GM23248 (cell line): ENCODE measurements around the gene ERP27.

Experiments used
- EZH2 ChIP-seq: fragments of 200-600 bp; sonication (generic); IDR thresholded peaks from 2 replicates; pipeline ENCODE4 v1.6.1; 2018; ENCODE audit warnings: antibody characterized with exemption, mild to moderate bottlenecking; ENCODE audit not compliant: insufficient read depth, poor library complexity, severe bottlenecking
- EZH2phosphoT487 ChIP-seq: fragments of 200-600 bp; sonication (generic); IDR thresholded peaks from 2 replicates; pipeline ENCODE4 v1.6.1; 2018; ENCODE audit warnings: antibody characterized with exemption, moderate library complexity, mild to moderate bottlenecking, low read depth; ENCODE audit not compliant: insufficient read depth

GRCh38 chr12:14963520-14963919 is 25.2 kb upstream of the ERP27 start:
- no peak for TF ChIP-seq EZH2
- no peak for TF ChIP-seq EZH2phosphoT487
